CMK (cell line): ENCODE results near the gene C16orf74.
A peak's percentile ranks its signal among the peaks of the same experiment; 100 is the strongest.

Source experiments
- DNase-seq: peaks from one replicate; pipeline ENCODE4 v3.0.0-alpha.2; 2010; ENCODE audit warnings: low read depth

The C16orf74 gene

GRCh38 chr16:85750827-85751697 is at the start of gene C16orf74:
C16orf74 (minus strand) TSS chr16:85751096; CDS start chr16:85735217, 15,879 bp downstream.
- DNase-seq, result no peak

GRCh38 chr16:85800321-85800669 is 49.4 kb upstream of the C16orf74 start:
- DNase-seq, result no peak

- DNase-seq, result peak; percentile 81
Measured at GRCh38 chr16:85799497-85800320, 48.8 kb upstream of the C16orf74 start, which contains the start of the genes COX4I1 and EMC8. COX4I1 (plus strand) TSS chr16:85799695; CDS start chr16:85801206, 1,511 bp downstream. EMC8 (minus strand) TSS chr16:85799544; CDS start chr16:85799295, 249 bp downstream.

- DNase-seq, result peak; percentile 40
Measured at GRCh38 chr16:85798901-85799496, 48.1 kb upstream of the C16orf74 start.

GRCh38 chr16:85798283-85798776 is 47.4 kb upstream of the C16orf74 start:
- DNase-seq, result no peak

GRCh38 chr16:85796599-85796998 is 45.7 kb upstream of the C16orf74 start:
- no peak for DNase-seq

GRCh38 chr16:85796152-85796551 is 45.3 kb upstream of the C16orf74 start:
- no peak for DNase-seq

- no peak for DNase-seq
Measured at GRCh38 chr16:85794696-85795095, 43.8 kb upstream of the C16orf74 start.

- no peak for DNase-seq
Measured at GRCh38 chr16:85793662-85794298, 42.9 kb upstream of the C16orf74 start.

- no peak for DNase-seq
Measured at GRCh38 chr16:85789773-85790172, 38.9 kb upstream of the C16orf74 start.

GRCh38 chr16:85788819-85789218 is 37.9 kb upstream of the C16orf74 start:
- DNase-seq, result no peak

GRCh38 chr16:85785927-85786326 is 35.0 kb upstream of the C16orf74 start:
- no peak for DNase-seq

- DNase-seq, result no peak
Measured at GRCh38 chr16:85784813-85785212, 33.9 kb upstream of the C16orf74 start.

GRCh38 chr16:85783441-85783840 is 32.5 kb upstream of the C16orf74 start:
- no peak for DNase-seq

GRCh38 chr16:85782451-85782850 is 31.6 kb upstream of the C16orf74 start:
- no peak for DNase-seq

- no peak for DNase-seq
Measured at GRCh38 chr16:85781695-85782370, 30.9 kb upstream of the C16orf74 start.

GRCh38 chr16:85781156-85781555 is 30.3 kb upstream of the C16orf74 start:
- DNase-seq, result no peak

- DNase-seq, result no peak
Measured at GRCh38 chr16:85780281-85780680, 29.4 kb upstream of the C16orf74 start.

- no peak for DNase-seq
Measured at GRCh38 chr16:85778873-85779272, 28.0 kb upstream of the C16orf74 start.

GRCh38 chr16:85777583-85778310 is 26.9 kb upstream of the C16orf74 start:
- DNase-seq, result no peak
